ENCODE results near the gene DUS1L. TPM values are rescaled to one million over a fixed set of nuclear protein-coding genes. Genes with fewer than 3 reads are reported as not detected.

The DUS1L gene
- polyA plus RNA-seq, 1 of the 3 experiments (the other 2 are of a cell fraction): 163 TPM

- Histone ChIP-seq H3K9me2 (no peaks in the 10 kb centered on the region), H3K9me3 (no peaks in the 10 kb centered on the region), H4K20me1 (ENCODE audit: insufficient read depth) (no peaks in the 10 kb centered on the region), H3K9ac (no peak overlapping the region), H3K27ac (ENCODE audit: low read depth in 2 of 2, low read length in 1 of 2) (no peak overlapping the region; a peak in 1 of 4 replicates), H3K79me2 (ENCODE audit: insufficient read depth) (no peaks in the 10 kb centered on the region; the same call in 1 of the 2 replicates), H3K4me2 (no peak overlapping the region), H3F3A (replicated peaks; ENCODE audit: insufficient read depth) (no peaks in the 10 kb centered on the region), H3K4me3 (ENCODE audit: low read depth in 2 of 2, low read length in 1 of 2) (no peak overlapping the region), H3K27me3 (ENCODE audit: insufficient read depth) (no peaks in the 10 kb centered on the region), H3K4me1 (ENCODE audit: control insufficient read depth in 1 of 2, insufficient read depth in 2 of 2, low read depth in 1 of 2, low read length in 1 of 2) (peaks cover 5 to 32% of the 10 kb centered on the region in 2 experiments; a peak in 3 of 4 replicates), H2AFZ (ENCODE audit: low read depth) (no peak overlapping the region), H3K36me3 (replicated peaks in 1 of 2; ENCODE audit: control insufficient read depth in 1 of 2, insufficient read depth in 2 of 2, low read length in 1 of 2) (peaks cover 0 to 2% of the 10 kb centered on the region in 2 experiments)
- ChIA-PET POLR2A (interaction anchor here (0.5 kb wide), 1 partner anchor 35 kb away, joined by 3 read pairs; no protein-coding TSS in a partner anchor), CTCF (interaction anchor here (1.1 to 35.7 kb wide), 3 partner anchors 10 to 46 kb away, joined by 4 to 1216 read pairs (median 68); partner anchors contain the start of genes CENPX, LRRC45 and NOTUM)
- WGBS (ENCODE audit: low lambda C conversion rate): 98% methylated on average over 19 of the region's 19 CpGs
- TF ChIP-seq FOXJ3 (CRISPR knock-in tag; IDR thresholded peaks at IDR 0.05): no peak
- no peak for DNase-seq
Observed at GRCh38 chr17:82011617-82012187, 53.9 kb downstream of the DUS1L start.

DNA sequence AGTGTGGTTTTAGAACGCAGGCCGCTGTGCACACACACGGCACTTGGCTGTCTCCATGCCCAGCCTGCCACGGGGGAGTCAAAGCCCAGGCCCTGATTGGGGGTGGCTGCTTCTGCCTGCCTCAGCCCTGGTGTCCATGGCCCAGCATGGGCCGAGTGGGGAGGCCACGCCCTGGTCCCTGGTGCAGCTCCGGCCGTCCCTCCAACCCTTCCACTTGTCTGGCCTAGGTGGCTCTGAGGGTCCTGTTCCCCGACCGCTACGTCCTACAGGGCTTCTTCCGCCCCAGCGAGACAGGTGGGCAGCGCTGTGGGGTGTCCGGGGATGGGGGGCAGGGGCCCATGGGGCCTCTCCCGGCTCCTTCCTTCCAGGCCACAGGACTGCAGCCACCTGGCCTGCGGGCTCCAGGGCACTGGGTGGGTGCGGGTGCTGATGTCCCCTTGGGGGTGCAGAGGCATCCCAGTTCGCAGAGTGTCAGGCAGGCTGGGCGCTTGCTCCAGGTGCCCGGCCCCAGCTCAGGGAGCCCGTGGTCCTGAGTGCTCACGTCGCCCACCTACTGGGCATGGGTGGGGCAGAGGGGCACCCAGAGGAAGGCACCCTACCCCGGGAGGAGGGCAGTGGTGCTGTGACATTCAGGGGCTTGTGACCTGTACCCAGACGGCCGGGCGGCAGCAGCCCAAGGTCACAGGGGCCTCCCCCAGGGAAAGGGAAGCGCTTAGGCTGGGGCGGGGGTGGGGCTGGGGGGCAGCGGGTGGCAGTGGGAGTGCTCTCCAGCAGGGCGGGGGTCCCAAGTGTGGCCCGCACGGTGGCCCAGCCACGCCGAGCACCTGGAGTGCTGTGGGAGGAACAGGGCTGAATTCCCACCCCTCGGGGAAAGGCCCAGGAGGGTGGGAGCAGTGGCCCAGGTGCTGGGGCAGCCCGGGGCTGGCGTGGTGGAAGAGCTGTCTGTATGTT lies 54.8 kb downstream of the DUS1L start:
- no peak for DNase-seq
- H3K4me1 ChIP-seq (ENCODE audit: control insufficient read depth in 1 of 2, insufficient read depth in 2 of 2, low read depth in 1 of 2, low read length in 1 of 2): peaks cover 14 to 34% of the 10 kb centered on the region in 2 experiments; a peak in 3 of 4 replicates
- H3K36me3 ChIP-seq (replicated peaks in 1 of 2; ENCODE audit: control insufficient read depth in 1 of 2, insufficient read depth in 2 of 2, low read length in 1 of 2): no peaks in the 10 kb centered on the region
- H3F3A ChIP-seq (replicated peaks; ENCODE audit: insufficient read depth): no peaks in the 10 kb centered on the region
- no peaks in the 10 kb centered on the region for H3K9me2 ChIP-seq
- 96% methylated on average over 19 of the region's 39 CpGs for WGBS (ENCODE audit: low lambda C conversion rate)
- no peak overlapping the region for H3K4me3 ChIP-seq (ENCODE audit: low read depth in 2 of 2, low read length in 1 of 2)
- ChIA-PET POLR2A (interaction anchor here (0.5 kb wide), 1 partner anchor 34 kb away, joined by 3 read pairs; no protein-coding TSS in a partner anchor), CTCF (interaction anchor here (1.1 to 35.7 kb wide), 3 partner anchors 11 to 45 kb away, joined by 4 to 1216 read pairs (median 68); partner anchors contain the start of genes CENPX, LRRC45 and NOTUM)
- no peak overlapping the region for H3K9ac ChIP-seq
- no peak overlapping the region for H3K4me2 ChIP-seq
- no peaks in the 10 kb centered on the region for H4K20me1 ChIP-seq (ENCODE audit: insufficient read depth)
- H3K79me2 ChIP-seq (ENCODE audit: insufficient read depth): peaks cover 3% of the 10 kb centered on the region; the same call in 1 of the 2 replicates
- H3K27ac ChIP-seq (ENCODE audit: low read depth in 2 of 2, low read length in 1 of 2): no peak overlapping the region
- TF ChIP-seq TCF12 (IDR thresholded peaks at IDR 0.05): no peak
- no peak for TF ChIP-seq TAF1 (IDR thresholded peaks at IDR 0.05; ENCODE audit: borderline replicate concordance, low read depth, low read length)
- TF ChIP-seq FOXJ3 (CRISPR knock-in tag; IDR thresholded peaks at IDR 0.05): no peak
- TF ChIP-seq EZH2phosphoT487 (IDR thresholded peaks at IDR 0.05; ENCODE audit: borderline replicate concordance, low read depth): no peak
- TF ChIP-seq, protein P1, sequence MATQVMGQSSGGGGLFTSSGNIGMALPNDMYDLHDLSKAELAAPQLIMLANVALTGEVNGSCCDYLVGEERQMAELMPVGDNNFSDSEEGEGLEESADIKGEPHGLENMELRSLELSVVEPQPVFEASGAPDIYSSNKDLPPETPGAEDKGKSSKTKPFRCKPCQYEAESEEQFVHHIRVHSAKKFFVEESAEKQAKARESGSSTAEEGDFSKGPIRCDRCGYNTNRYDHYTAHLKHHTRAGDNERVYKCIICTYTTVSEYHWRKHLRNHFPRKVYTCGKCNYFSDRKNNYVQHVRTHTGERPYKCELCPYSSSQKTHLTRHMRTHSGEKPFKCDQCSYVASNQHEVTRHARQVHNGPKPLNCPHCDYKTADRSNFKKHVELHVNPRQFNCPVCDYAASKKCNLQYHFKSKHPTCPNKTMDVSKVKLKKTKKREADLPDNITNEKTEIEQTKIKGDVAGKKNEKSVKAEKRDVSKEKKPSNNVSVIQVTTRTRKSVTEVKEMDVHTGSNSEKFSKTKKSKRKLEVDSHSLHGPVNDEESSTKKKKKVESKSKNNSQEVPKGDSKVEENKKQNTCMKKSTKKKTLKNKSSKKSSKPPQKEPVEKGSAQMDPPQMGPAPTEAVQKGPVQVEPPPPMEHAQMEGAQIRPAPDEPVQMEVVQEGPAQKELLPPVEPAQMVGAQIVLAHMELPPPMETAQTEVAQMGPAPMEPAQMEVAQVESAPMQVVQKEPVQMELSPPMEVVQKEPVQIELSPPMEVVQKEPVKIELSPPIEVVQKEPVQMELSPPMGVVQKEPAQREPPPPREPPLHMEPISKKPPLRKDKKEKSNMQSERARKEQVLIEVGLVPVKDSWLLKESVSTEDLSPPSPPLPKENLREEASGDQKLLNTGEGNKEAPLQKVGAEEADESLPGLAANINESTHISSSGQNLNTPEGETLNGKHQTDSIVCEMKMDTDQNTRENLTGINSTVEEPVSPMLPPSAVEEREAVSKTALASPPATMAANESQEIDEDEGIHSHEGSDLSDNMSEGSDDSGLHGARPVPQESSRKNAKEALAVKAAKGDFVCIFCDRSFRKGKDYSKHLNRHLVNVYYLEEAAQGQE (IDR thresholded peaks at IDR 0.05; ENCODE audit: low read depth, low read length): no peak
- no peak for TF ChIP-seq NFIC (IDR thresholded peaks at IDR 0.05; ENCODE audit: borderline replicate concordance)
- no peak for TF ChIP-seq CHD2 (IDR thresholded peaks at IDR 0.05; ENCODE audit: low read length, partially characterized antibody)
- no peak for TF ChIP-seq NRF1 (IDR thresholded peaks at IDR 0.05; ENCODE audit: low read depth, low read length)
- no peak for TF ChIP-seq MEF2A (IDR thresholded peaks at IDR 0.05; ENCODE audit: borderline replicate concordance, low read depth)
- no peaks in the 10 kb centered on the region for H3K27me3 ChIP-seq (ENCODE audit: insufficient read depth)
- no peaks in the 10 kb centered on the region for H3K9me3 ChIP-seq
- H2AFZ ChIP-seq (ENCODE audit: low read depth): no peak overlapping the region
